H1 (cell line): ENCODE measurements around the gene FRMPD1. TPM values are rescaled to one million over a fixed set of nuclear protein-coding genes. Genes with fewer than 3 reads are reported as not detected.

Experiments used
- CTCF ChIA-PET: fragments of 300-600 bp; sonication (Branson Sonifier 250); formaldehyde crosslinking; loops from one replicate; lab custom pipeline; 2021; ENCODE audit not compliant: partially characterized antibody; lab: Charles Lee
- POLR2A ChIA-PET: fragments of 300-600 bp; sonication (Branson Sonifier 250); formaldehyde crosslinking; loops from one replicate; lab custom pipeline; 2021; ENCODE audit warnings: inconsistent platforms; ENCODE audit not compliant: partially characterized antibody; lab: Charles Lee
- DNase-seq, 2 experiments: peaks; one replicate each; pipeline versions ENCODE4 v3.0.0 to v3.0.0-alpha.2; 2010 to 2022; ENCODE audit warnings: low spot score in 2 of 2, low read depth in 1 of 2, mixed read lengths in 1 of 2
- FAIRE-seq: peaks from 2 replicates; lab custom pipeline; 2011; peaks lifted over from hg19 to GRCh38; lab: Jason Lieb, UNC
- H2AFZ ChIP-seq: 2 replicates; pipeline ENCODE4 v1.8.1; 2012; ENCODE audit warnings: low read length, inconsistent platforms
- H2AK5ac ChIP-seq: 2 replicates; pipeline ENCODE4 v1.6.1; 2013; ENCODE audit warnings: low read depth, low read length
- H2BK120ac ChIP-seq: replicated peaks from 2 replicates; pipeline ENCODE3; 2013; ENCODE audit warnings: low read depth, low read length, inconsistent platforms
- H2BK12ac ChIP-seq: 2 replicates; pipeline ENCODE4 v1.6.1; 2013; ENCODE audit warnings: low read depth, low read length
- H2BK15ac ChIP-seq: 2 replicates; pipeline ENCODE4 v1.6.1; 2013; ENCODE audit warnings: low read length
- H2BK20ac ChIP-seq: 2 replicates; pipeline ENCODE4 v1.6.1; 2013; ENCODE audit warnings: low read length
- H2BK5ac ChIP-seq: 2 replicates; pipeline ENCODE4 v1.6.1; 2013; ENCODE audit warnings: low read depth, low read length
- H3K14ac ChIP-seq: 2 replicates; pipeline ENCODE4 v1.6.1; 2013; ENCODE audit warnings: inconsistent platforms; ENCODE audit not compliant: insufficient read length
- H3K18ac ChIP-seq: 2 replicates; pipeline ENCODE4 v1.6.1; 2013; ENCODE audit warnings: low read length; ENCODE audit errors: extremely low read depth
- H3K23ac ChIP-seq: 2 replicates; pipeline ENCODE4 v1.6.1; 2013; ENCODE audit warnings: inconsistent platforms; ENCODE audit not compliant: insufficient read length
- H3K23me2 ChIP-seq: 2 replicates; pipeline ENCODE4 v1.6.1; 2013; ENCODE audit warnings: low read depth, low read length
- H3K27ac ChIP-seq: 2 replicates; pipeline ENCODE4 v1.6.1; 2011; ENCODE audit warnings: low read depth, low read length, inconsistent platforms
- H3K27me3 ChIP-seq, 4 experiments: replicated peaks in 1 of 4; 1 replicate in 1 of 4; 2 replicates in 3 of 4; pipeline versions ENCODE4 v1.6.1 to v1.8.1; 2011 to 2013; ENCODE audit warnings: low read length in 3 of 4, mild to moderate bottlenecking in 3 of 4, inconsistent platforms in 2 of 4, mixed read lengths in 2 of 4, moderate library complexity in 1 of 4; ENCODE audit not compliant: control insufficient read depth in 3 of 4, insufficient read depth in 3 of 4; ENCODE audit errors: extremely low read depth in 1 of 4
- H3K36me3 ChIP-seq, 4 experiments: 2 replicates each; pipeline versions ENCODE4 v1.6.1 to v1.8.1; 2011 to 2013; ENCODE audit warnings: mild to moderate bottlenecking in 4 of 4, low read length in 3 of 4, moderate library complexity in 2 of 4, control low read depth in 1 of 4, inconsistent platforms in 1 of 4; ENCODE audit not compliant: insufficient read depth in 4 of 4, control insufficient read depth in 2 of 4
- H3K4ac ChIP-seq: replicated peaks from 2 replicates; pipeline ENCODE3; 2013; ENCODE audit warnings: low read length, low read depth, mixed read lengths, inconsistent platforms; ENCODE audit not compliant: insufficient read length
- H3K4me1 ChIP-seq, 4 experiments: replicated peaks in 1 of 4; 1 replicate in 1 of 4; 2 replicates in 3 of 4; pipeline versions ENCODE4 v1.6.1 to v1.8.1; 2011 to 2013; ENCODE audit warnings: low read length in 3 of 4, inconsistent platforms in 2 of 4, mixed read lengths in 1 of 4; ENCODE audit not compliant: insufficient read depth in 4 of 4, control insufficient read depth in 3 of 4
- H3K4me2 ChIP-seq, 2 experiments: 2 replicates each; pipeline versions ENCODE4 v1.6.1 to v1.8.1; 2011 to 2013; ENCODE audit warnings: low read depth in 2 of 2, low read length in 2 of 2, control low read depth in 1 of 2, inconsistent platforms in 1 of 2, mild to moderate bottlenecking in 1 of 2; ENCODE audit not compliant: insufficient read depth in 1 of 2
- H3K4me3 ChIP-seq, 4 experiments: fragments of 200-600, 300-600 bp in 1 of 4; sonication (generic), shearing (Covaris generic), sonication (Bioruptor Twin) in 1 of 4; 2 replicates each; pipeline versions ENCODE4 v1.5.1 to v1.8.1; 2011 to 2016; ENCODE audit warnings: low read length in 4 of 4, low read depth in 3 of 4, control low read depth in 2 of 4, inconsistent platforms in 2 of 4, mild to moderate bottlenecking in 2 of 4, mixed read lengths in 1 of 4, moderate library complexity in 1 of 4; ENCODE audit not compliant: insufficient read depth in 2 of 4; ENCODE audit errors: extremely low read depth in 1 of 4
- H3K56ac ChIP-seq: replicated peaks from 2 replicates; pipeline ENCODE3; 2013; ENCODE audit warnings: low read depth, mild to moderate bottlenecking, mixed read lengths, low read length, inconsistent platforms; ENCODE audit not compliant: insufficient read length
- H3K79me1 ChIP-seq: 2 replicates; pipeline ENCODE4 v1.6.1; 2013; ENCODE audit warnings: low read depth, low read length, control low read depth
- H3K79me2 ChIP-seq, 2 experiments: 2 replicates each; pipeline versions ENCODE4 v1.6.1 to v1.8.1; 2012 to 2013; ENCODE audit warnings: low read length in 2 of 2, mild to moderate bottlenecking in 2 of 2, inconsistent platforms in 1 of 2; ENCODE audit not compliant: insufficient read depth in 2 of 2, control insufficient read depth in 1 of 2
- H3K9ac ChIP-seq, 4 experiments: replicated peaks in 1 of 4; 1 replicate in 1 of 4; 2 replicates in 3 of 4; pipeline versions ENCODE4 v1.6.1 to v1.8.1; 2011 to 2013; ENCODE audit warnings: low read depth in 3 of 4, low read length in 3 of 4, control low read depth in 2 of 4, mild to moderate bottlenecking in 2 of 4, moderate library complexity in 2 of 4, inconsistent platforms in 1 of 4; ENCODE audit errors: extremely low read depth in 1 of 4
- H3K9me3 ChIP-seq, 2 experiments: 2 replicates each; pipeline versions ENCODE4 v1.6.1 to v1.8.1; 2012 to 2013; ENCODE audit warnings: mild to moderate bottlenecking in 2 of 2, moderate library complexity in 2 of 2, control low read depth in 1 of 2, inconsistent platforms in 1 of 2, low read depth in 1 of 2, low read length in 1 of 2, mixed read lengths in 1 of 2; ENCODE audit not compliant: insufficient read depth in 2 of 2
- H4K20me1 ChIP-seq, 2 experiments: replicated peaks in 1 of 2; 2 replicates each; pipeline versions ENCODE3 to v1.8.1; 2011 to 2013; ENCODE audit warnings: inconsistent platforms in 2 of 2, low read length in 2 of 2, mild to moderate bottlenecking in 1 of 2; ENCODE audit not compliant: insufficient read depth in 2 of 2, control insufficient read depth in 1 of 2
- H4K5ac ChIP-seq: 2 replicates; pipeline ENCODE4 v1.6.1; 2013; ENCODE audit warnings: low read length, low read depth, mixed read lengths, inconsistent platforms; ENCODE audit not compliant: insufficient read length
- H4K8ac ChIP-seq: 2 replicates; pipeline ENCODE4 v1.8.0; 2013; ENCODE audit warnings: mild to moderate bottlenecking, moderate library complexity, low read length, inconsistent platforms; ENCODE audit not compliant: insufficient read depth; ENCODE audit errors: extremely low read depth
- H4K91ac ChIP-seq: replicated peaks from 2 replicates; pipeline ENCODE3; 2013; ENCODE audit warnings: low read length, mixed read lengths, inconsistent platforms; ENCODE audit not compliant: insufficient read length
- BACH1 ChIP-seq: IDR thresholded peaks from 2 replicates; pipeline ENCODE4 v1.6.1; 2012; ENCODE audit warnings: low read length, improper control_type of control experiment
- CEBPB ChIP-seq: IDR thresholded peaks from 2 replicates; pipeline ENCODE4 v1.6.1; 2012; ENCODE audit warnings: low read depth, low read length
- CHD1 ChIP-seq: IDR thresholded peaks from 2 replicates; pipeline ENCODE4 v1.6.1; 2012; ENCODE audit warnings: low read depth, low read length, improper control_type of control experiment
- E2F6 ChIP-seq: IDR thresholded peaks from 2 replicates; pipeline ENCODE4 v1.6.1; 2012; ENCODE audit warnings: inconsistent platforms
- GTF2F1 ChIP-seq: IDR thresholded peaks from 2 replicates; pipeline ENCODE4 v1.6.1; 2012; ENCODE audit warnings: low read depth, low read length, improper control_type of control experiment, borderline replicate concordance
- JUND ChIP-seq: IDR thresholded peaks from 2 replicates; pipeline ENCODE4 v1.6.1; 2011; ENCODE audit warnings: mild to moderate bottlenecking, improper control_type of control experiment, low read length
- KDM4A ChIP-seq: IDR thresholded peaks from one replicate; pipeline ENCODE4 v1.7.1; 2012; ENCODE audit warnings: low read depth, mild to moderate bottlenecking, moderate library complexity, low read length, inconsistent platforms; ENCODE audit not compliant: severe bottlenecking
- NANOG ChIP-seq: IDR thresholded peaks from 2 replicates; pipeline ENCODE4 v1.6.1; 2011; ENCODE audit warnings: low read length, low read depth, mild to moderate bottlenecking, inconsistent platforms; ENCODE audit not compliant: insufficient read depth, poor library complexity, severe bottlenecking
- POLR2AphosphoS5 ChIP-seq: IDR thresholded peaks from 2 replicates; pipeline ENCODE4 v1.6.1; 2011; ENCODE audit warnings: low read depth, low read length
- RXRA ChIP-seq: IDR thresholded peaks from 2 replicates; pipeline ENCODE4 v1.6.1; 2011; ENCODE audit warnings: low read depth, mild to moderate bottlenecking, low read length, moderate library complexity; ENCODE audit not compliant: insufficient read depth
- TBP ChIP-seq: IDR thresholded peaks from 2 replicates; pipeline ENCODE4 v1.6.1; 2011; ENCODE audit warnings: low read depth, low read length, improper control_type of control experiment
- TCF12 ChIP-seq: IDR thresholded peaks from 2 replicates; pipeline ENCODE4 v1.6.1; 2011; ENCODE audit warnings: low read depth, mild to moderate bottlenecking, low read length
- YY1 ChIP-seq: IDR thresholded peaks from 2 replicates; pipeline ENCODE4 v1.6.1; 2011; ENCODE audit warnings: low read depth, mild to moderate bottlenecking, low read length
- WGBS, 2 experiments: shearing (Covaris generic) in 1 of 2; methylation state at CpG; one replicate each; pipeline versions ENCODE4 v1.1.6 to v1.1.7; 2013 to 2015; ENCODE audit warnings: low lambda C conversion rate in 2 of 2, mixed read lengths in 2 of 2, inconsistent platforms in 1 of 2, low coverage in 1 of 2, missing lambda C conversion rate in 1 of 2; ENCODE audit not compliant: insufficient replicate concordance in 2 of 2, insufficient coverage in 1 of 2, insufficient read length in 1 of 2; ENCODE audit errors: extremely low coverage in 1 of 2, missing lambda C conversion rate in 1 of 2; 5-methylcytosine and 5-hydroxymethylcytosine counted together
- polyA plus RNA-seq, 7 experiments: library from polyadenylated mRNA; depleted of rRNA in 3 of 7; stranded (reverse) in 5 of 7; unstranded in 2 of 7; fragments of >200 nt in 5 of 7; fragments of 200-250 nt in 2 of 7; gene quantifications; 1 replicate in 5 of 7; 2 replicates in 1 of 7; 4 replicates in 1 of 7; pipeline versions ENCODE4 v1.2.1 to v1.2.3, GENCODE V29; 2011 to 2013; ENCODE audit warnings: missing spikeins in 2 of 7, mixed read lengths in 2 of 7
- total RNA-seq: library from RNA; stranded (reverse); fragmentation: NEBNext Ultra II Directional; extraction: Animal tissue kit (Norgen Biotek cat#: 25700); gene quantifications from 2 replicates; pipeline ENCODE4 v1.2.1, GENCODE V29; 2021

Gene FRMPD1
- total and polyA plus RNA-seq, 2 of the 8 experiments (the other 6 are each of a cell fraction or from before 2014, with no cell fraction given) = 0.27 to 0.32 TPM

GRCh38 chr9:37739222-37739621, 88.5 kb downstream of the FRMPD1 start:
- FAIRE-seq (no peak), DNase-seq (no peak)
- 85% methylated on average over 5 of the region's 5 CpGs; no CpG with 5 or more reads in 1 of the 2 experiments for WGBS, 2 experiments

More at GRCh38 chr9:37739222-37739621, 88.5 kb downstream of the FRMPD1 start:
- H3K4ac ChIP-seq = no peak overlapping the region
- H2BK5ac ChIP-seq = no peak overlapping the region
- ChIA-PET POLR2A (no interaction called here), CTCF (interaction anchor here (0.5 kb wide), 1 partner anchor 34 kb away, joined by 4 read pairs; no protein-coding TSS in a partner anchor)
- no peak overlapping the region for H4K5ac ChIP-seq
- H3K4me1 ChIP-seq = no peaks in the 10 kb centered on the region
- no peak overlapping the region for H2AFZ ChIP-seq
- no peaks in the 10 kb centered on the region for H3K79me2 ChIP-seq
- H2AK5ac ChIP-seq = no peak overlapping the region
- H4K20me1 ChIP-seq = no peaks in the 10 kb centered on the region
- H3K23me2 ChIP-seq = no peaks in the 10 kb centered on the region; the same call in 1 of the 2 replicates
- H3K4me3 ChIP-seq = no peak overlapping the region
- H3K56ac ChIP-seq = no peak overlapping the region
- no peak overlapping the region; the same call in 1 of the 2 replicates for H4K8ac ChIP-seq
- no peak overlapping the region for H3K23ac ChIP-seq
- H2BK15ac ChIP-seq = no peak overlapping the region
- no peaks in the 10 kb centered on the region for H3K36me3 ChIP-seq
- no peak overlapping the region for H2BK12ac ChIP-seq
- no peak overlapping the region for H3K27ac ChIP-seq
- H3K14ac ChIP-seq = no peak overlapping the region
- H4K91ac ChIP-seq = no peak overlapping the region
- no peaks in the 10 kb centered on the region for H3K27me3 ChIP-seq
- H3K79me1 ChIP-seq = no peaks in the 10 kb centered on the region
- no peak overlapping the region for H2BK20ac ChIP-seq
- no peak overlapping the region for H2BK120ac ChIP-seq
- H3K18ac ChIP-seq = no peak overlapping the region
- no peaks in the 10 kb centered on the region for H3K9me3 ChIP-seq
- H3K9ac ChIP-seq = no peak overlapping the region
- no peak overlapping the region for H3K4me2 ChIP-seq
- no peak for TF ChIP-seq TBP
- no peak for TF ChIP-seq TCF12
- TF ChIP-seq E2F6 = no peak
- no peak for TF ChIP-seq POLR2AphosphoS5
- TF ChIP-seq GTF2F1 = no peak
- TF ChIP-seq NANOG = no peak
- no peak for TF ChIP-seq BACH1
- no peak for TF ChIP-seq CHD1
- no peak for TF ChIP-seq RXRA
- no peak for TF ChIP-seq JUND
- TF ChIP-seq KDM4A = no peak
- no peak for TF ChIP-seq CEBPB
- TF ChIP-seq YY1 = no peak
